NK-92 treated with Interleukin-12 subunit alpha and Interleukin-12 subunit beta, amount 100 ng/mL, for 24 hours (cell line): ENCODE data around the gene SLC45A3.

Experiments used
- DNase-seq: peaks from one replicate; lab custom pipeline; 2025; lab: John Stamatoyannopoulos, UW

The SLC45A3 gene

DNA sequence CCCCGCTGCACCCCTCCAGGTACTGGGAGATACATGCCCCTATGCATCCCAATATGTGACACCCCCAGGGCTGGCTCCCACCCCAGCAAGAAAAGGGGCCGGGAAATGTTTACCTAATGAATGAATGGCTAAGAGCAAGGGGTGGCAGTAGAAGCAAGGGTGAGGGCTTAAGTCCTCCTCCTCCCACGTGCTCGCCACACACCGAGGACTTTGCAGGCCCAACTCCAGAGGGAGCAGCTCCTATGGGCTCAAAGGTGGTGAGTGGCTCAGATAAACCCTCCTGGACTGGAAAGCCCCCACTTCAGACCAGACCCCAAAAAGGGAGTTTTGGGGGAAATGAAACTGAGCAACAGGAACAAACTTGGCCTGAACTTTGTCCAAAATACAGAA is 11.4 kb downstream of the SLC45A3 start:
- no peak for DNase-seq

DNA sequence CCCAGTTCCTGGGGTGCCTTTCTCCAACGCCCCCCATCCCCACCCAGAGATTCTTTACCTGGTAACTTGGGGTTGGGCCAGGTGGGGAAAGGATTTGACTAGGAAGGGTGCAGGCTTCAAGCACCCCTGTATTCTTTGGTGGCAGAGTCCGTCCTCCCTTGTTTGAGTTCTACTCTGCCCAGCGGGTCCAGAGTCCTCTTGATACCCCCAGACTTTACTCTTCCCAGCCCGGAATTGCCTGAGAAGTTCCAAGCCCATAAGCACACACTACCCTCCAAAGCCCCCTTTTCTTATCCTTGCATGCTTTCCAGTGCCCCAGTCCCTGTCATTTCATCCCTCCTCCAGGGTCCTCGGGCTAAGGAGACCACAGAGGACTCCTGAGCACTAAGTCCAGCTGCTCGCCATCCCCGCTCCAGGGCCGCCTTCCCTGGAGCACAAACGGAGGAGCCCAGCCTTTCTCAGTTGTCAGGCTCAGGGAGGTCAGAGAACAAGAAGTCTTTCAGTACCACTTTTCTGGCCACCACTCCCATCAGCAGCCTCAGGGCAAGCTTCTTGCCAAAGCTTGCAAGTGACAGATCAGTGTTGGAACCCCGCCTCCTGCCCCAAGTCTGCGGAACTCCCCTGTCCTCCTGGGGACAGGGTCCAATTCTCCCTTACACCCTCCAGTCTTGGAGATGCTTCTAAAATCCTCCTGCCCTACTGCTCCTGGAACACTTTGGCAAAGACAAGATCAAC is 12.2 kb downstream of the SLC45A3 start:
- no peak for DNase-seq

DNA sequence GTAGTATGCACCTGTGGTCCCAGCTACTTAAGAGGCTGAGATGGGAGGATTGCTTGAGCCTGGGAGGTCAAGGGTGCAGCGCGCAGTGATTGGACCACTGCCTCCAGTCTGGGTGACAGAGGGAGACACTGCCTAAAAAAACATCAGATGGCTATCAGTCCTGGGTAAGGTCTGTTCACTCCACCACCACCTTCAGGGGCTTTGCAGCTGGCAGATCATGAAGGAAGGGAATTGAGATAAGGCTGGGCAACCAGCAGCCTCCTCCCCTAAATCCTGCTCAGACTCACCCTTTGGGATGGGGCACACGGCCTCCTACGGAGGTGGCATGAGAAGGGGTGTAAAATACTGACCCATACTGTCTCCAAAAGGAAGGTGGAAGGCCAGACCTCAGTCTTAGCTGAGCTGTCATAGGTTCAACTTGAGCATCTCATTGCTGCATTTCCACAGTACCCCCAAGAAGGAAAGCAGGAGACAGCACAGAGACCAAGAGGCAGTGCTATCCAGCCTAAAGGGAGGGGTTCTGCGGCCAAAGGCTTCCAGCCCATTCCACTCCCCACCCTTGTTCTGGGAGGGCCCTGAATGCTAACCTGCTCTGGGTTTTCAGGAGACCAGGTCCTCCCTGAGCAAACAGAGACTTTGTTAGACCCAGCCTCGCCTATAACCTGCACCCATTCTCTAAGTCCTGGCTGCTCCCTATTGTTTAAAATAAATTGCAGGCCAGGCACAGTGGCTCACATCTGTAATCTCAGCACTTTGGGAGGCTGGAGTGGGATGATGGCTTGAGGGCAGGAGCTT is 13.7 kb downstream of the SLC45A3 start:
- DNase-seq: no peak

DNA sequence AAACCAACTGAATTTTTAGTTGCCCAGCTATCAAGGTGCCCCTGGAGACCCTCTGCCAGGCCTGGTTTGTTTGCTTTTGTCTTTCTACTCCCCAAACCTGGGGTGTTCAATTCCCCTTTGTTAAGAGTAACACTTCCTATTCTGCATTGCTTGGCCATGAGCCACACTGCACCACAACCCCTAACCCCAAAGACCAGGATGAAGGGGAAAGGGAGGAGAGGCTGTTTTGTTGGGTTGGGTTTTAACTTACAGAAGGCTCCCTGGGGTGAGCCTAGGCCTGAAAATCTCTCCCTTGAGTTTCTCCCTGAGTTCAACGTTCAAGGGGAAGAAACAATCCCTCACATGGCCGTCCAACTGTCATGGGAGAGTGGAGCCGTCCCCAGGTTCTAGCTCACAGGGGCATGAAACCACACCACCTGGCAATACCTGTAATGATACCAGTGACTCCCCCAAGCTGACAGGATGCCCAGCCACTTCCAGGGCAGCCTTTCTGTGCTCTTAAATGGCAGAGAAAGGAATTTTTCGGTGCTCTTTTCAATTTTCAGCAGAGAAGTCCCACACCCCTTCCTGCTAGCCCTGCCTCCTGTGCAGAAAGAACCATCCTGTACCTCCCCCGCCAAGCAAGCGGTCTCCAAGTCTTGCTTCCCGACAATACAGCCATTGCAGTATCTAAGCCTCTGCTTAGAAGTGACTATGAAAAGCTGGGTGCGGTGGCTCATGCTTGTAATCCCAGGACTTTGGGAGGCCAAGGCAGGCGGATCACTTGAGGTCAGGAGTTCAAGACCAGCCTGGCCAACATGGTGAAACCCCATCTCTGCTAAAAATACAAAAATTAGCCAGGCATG is 14.9 kb downstream of the SLC45A3 start:
- DNase-seq: no peak

GRCh38 chr1:205664399-205665017 is 15.8 kb downstream of the SLC45A3 start:
- no peak for DNase-seq

DNA sequence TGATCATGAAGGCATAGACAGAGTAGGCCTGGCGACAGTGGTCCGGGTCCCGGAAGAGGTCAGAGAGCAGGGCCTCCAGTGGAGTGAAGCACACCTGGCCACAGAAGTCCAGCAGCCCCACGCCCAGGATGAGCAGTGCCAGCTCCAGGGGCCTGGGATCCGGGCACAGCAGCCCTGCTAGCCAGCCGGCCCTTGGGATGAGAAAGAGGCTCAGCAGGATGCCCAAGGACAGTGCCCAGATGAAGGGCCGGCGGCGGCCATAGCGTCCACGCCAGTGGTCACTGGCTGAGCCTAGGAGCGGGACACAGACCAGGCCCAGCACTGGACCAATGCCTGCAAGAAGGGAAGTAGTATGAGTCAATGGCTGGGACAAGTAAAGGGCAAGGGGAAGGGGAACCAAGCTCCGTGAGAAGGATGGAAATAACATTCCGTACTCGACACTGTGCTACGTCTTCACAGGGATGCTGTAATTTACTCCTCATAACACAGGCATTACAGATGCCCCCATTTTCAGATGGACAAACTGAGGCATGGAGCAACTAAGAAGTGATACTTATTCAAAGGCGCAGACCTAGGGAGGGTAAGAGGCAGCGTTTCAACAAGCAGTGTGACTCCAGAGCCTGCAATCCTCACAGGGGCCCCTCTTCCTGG is 16.9 kb downstream of the SLC45A3 start:
- DNase-seq: no peak

GRCh38 chr1:205662791-205663190 is 17.5 kb downstream of the SLC45A3 start:
- no peak for DNase-seq

DNA sequence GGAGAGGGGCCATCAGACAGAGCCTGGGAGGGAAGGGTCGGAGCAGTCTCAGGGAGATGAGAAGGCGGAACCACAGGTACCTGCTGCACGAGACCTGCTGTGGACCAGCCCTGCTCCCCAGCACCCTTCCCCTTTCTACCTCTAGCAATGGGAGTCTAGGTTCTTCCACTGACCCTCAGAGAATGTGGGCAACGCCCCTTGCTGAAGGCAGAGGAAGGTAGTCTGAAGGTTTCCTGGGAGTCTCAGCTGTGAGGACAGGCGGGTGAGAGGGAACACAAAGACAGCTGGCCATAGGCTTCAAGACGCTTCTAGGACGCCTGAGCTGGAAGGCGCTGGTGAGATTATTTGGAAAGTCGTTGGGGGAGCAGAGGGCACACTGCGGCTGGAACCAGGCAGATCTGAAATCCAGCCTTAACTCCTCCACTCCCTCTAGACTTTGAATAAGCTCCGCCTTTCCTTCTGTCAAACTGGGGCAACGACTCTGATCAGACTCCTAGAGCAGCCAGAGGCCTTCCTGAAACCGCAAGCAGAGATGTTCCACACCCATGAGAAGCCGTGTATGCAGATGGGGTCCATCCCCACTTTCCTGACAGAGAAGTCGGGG is 18.1 kb downstream of the SLC45A3 start:
- DNase-seq: no peak

GRCh38 chr1:205661429-205662134 is 18.7 kb downstream of the SLC45A3 start:
- no peak for DNase-seq

DNA sequence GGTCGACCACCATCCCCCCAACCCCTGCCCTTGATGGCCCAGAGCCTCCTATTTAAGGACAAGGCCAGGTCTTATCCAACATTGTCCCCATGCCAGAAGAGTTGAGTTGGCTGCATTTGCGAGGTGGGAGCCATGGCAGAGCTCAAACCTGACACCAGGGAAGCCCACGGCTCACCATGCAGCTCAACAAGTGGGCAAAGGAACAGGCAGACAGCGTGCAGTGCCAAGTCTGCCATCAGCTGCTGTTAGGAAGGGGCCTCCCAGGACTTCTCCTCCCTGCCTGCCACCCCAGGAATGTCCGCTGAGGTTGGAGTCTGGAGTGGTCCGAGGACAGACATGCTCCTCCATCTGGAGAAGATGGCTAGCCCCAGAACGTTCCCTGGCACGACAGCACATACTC is 19.9 kb downstream of the SLC45A3 start:
- no peak for DNase-seq

- peak; percentile 55 for DNase-seq
Observed at GRCh38 chr1:205658943-205659581, 21.2 kb downstream of the SLC45A3 start.

DNA sequence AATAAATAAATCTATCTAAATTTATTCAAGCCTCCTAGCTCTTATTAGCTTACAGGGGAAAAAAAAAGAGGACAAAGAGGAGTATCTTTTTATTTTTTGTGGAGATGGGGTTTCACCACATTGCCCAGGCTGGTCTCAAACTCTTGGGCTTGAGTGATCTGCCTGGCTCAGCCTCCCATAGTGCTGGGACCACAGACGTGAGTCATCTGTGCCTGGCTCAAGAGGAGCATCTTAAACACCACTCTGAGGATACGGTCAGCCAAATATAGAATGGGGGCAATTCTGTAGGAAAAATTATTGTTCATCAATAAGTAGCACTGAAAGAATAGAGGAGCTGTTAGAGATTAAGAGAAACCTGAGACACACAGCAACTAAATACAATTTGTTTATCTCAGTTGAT is 24.1 kb downstream of the SLC45A3 start:
- peak; percentile 5 for DNase-seq

- DNase-seq: no peak
Observed at GRCh38 chr1:205652984-205653383, 27.3 kb downstream of the SLC45A3 start.

DNA sequence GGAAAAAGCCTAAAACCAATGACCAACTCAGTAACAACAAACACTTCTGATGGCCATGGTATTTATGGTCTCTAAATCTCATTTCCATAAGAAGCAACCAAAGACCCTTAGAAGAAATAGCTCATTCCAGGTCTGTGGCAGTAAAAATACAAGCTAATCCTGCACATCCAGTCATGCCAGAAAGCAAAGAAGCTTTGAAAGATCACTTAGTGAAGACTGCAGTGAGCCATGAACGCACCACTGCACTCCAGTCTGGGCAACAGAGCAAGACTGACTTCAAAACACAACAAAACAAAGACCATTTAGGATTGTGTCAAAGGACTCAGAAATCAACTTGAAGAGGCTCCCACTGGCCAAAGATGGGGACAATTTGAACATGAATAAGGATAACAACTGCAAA is 30.1 kb downstream of the SLC45A3 start:
- DNase-seq: no peak

DNA sequence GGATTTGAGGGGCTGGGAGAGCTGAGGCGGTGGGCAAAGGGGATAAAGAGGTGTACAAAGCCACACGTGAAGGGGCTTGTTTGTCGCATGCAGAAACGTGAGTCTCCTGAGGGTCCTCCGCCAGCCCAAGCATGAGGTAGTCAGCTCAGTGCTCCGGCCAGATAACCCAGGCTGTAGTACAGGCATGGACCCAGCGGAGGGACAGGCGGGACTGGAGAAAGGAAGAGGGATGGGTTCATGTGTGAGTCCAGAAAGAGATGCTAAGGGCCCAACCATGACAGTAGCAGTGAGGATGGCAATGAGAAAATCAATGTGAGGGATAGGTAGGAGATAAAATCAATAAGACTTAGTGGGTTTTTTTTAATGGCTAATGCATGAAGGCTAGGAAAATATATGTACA is 34.8 kb downstream of the SLC45A3 start:
- no peak for DNase-seq

- DNase-seq: no peak
Observed at GRCh38 chr1:205642679-205643307, 37.5 kb downstream of the SLC45A3 start.

- DNase-seq: no peak
Observed at GRCh38 chr1:205639567-205639966, 40.7 kb downstream of the SLC45A3 start.

DNA sequence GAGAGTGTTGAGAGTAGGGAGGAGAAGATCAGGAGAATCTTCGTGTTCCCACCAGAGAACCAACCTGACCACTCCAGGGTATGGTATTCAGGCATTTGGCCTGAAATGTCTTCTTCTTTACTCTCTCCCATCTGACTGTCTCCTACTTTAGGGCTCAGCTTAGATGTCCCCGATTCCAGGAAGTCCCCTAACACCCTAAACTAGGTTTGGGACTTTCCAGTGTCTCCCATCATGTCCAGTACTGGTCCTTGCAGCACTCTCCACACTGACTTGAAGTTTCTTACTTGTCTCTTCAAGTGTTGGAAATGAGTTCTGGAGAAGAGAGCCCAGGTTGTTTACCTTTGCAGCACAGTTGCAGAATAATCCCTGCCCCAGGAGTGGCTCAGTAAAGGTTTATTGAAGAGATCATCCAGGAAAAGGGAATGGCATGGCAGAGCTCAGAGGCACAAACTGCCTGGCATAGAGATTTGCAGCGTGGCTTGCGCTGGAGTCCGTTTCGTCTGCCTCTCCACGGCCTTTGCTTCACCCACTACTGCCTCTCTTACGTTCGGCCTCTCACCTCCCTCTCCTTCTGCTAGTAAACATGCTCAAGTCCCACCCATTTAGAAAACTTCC is 42.3 kb downstream of the SLC45A3 start:
- no peak for DNase-seq

DNA sequence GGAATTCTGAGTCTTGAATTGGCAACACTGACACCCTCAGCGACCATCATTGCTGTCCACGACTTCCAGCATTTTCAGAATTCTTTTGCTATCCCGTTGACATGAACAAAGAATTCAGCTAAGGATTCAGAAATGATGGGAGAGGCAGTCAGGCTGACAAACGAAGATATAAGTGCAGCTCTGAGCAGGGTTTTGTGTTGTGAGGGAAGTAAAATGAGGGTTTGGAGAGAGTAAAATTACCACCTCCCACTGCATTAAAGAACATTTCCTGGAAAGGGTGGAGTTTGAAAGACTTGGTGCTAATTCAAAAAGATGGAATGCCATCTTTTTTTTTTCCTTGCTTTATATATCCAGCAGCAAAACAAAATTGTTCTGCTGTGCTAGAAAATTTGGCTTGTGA is 43.6 kb downstream of the SLC45A3 start:
- DNase-seq: no peak
